K562 (cell line): Measurements from ENCODE around the gene CLSTN1. TPM values are rescaled to one million over a fixed set of nuclear protein-coding genes. Genes with fewer than 3 reads are reported as not detected.

Experiments used
- ATAC-seq: fragments of 200-7000 bp; cut with Tn5 transposase; 3 replicates; pipeline ENCODE4 v1.9.1; 2020; ENCODE audit warnings: moderate library complexity
- BruUV-seq: library from RNA; stranded (reverse); fragments of 400-500 nt; replicated peaks from 2 replicates; lab custom pipeline; 2021; lab: Mats Ljungman, UMichigan
- CTCF ChIA-PET: fragments of 300-600 bp; formaldehyde crosslinking; extraction: SDS; loops from one replicate; lab custom pipeline; 2021; ENCODE audit warnings: low intra/inter-chr PET ratio; lab: Yijun Ruan, JAX
- POLR2A ChIA-PET: fragments of 300-600, 350-650 bp; sonication (Branson Sonifier 250); formaldehyde crosslinking; extraction: SDS; loops from one replicate; lab custom pipeline; 2021; ENCODE audit warnings: antibody characterized with exemption, inconsistent platforms; lab: Yijun Ruan, JAX
- DNase-seq, 4 experiments: peaks; one replicate each; pipeline versions ENCODE4 v3.0.0 to v3.0.0-alpha.2; 2011 to 2018; ENCODE audit warnings: low spot score in 3 of 4, mixed read lengths in 3 of 4; ENCODE audit errors: extremely low read depth in 1 of 4
- FAIRE-seq: peaks from 2 replicates; lab custom pipeline; 2011; peaks lifted over from hg19 to GRCh38; lab: Jason Lieb, UNC
- H2AFZ ChIP-seq: 2 replicates; pipeline ENCODE4 v1.6.0; 2011; ENCODE audit warnings: low read depth, low read length, control low read depth, inconsistent platforms
- H3K27ac ChIP-seq: fragments of 200-600 bp; 3 replicates; pipeline ENCODE4 v1.8.0; 2011; ENCODE audit warnings: low read depth, mild to moderate bottlenecking, control low read depth, inconsistent platforms, low read length, moderate library complexity, mixed read lengths; ENCODE audit errors: extremely low read depth
- H3K27me3 ChIP-seq, 2 experiments: fragments of 300-600 bp in 1 of 2; 2 replicates in 1 of 2; 3 replicates in 1 of 2; pipeline versions ENCODE4 v1.6.0 to v1.8.0; 2011; ENCODE audit warnings: inconsistent platforms in 2 of 2, low read length in 2 of 2, mild to moderate bottlenecking in 1 of 2, mixed read lengths in 1 of 2, moderate library complexity in 1 of 2; ENCODE audit not compliant: control insufficient read depth in 2 of 2, insufficient read depth in 2 of 2
- H3K36me3 ChIP-seq: fragments of 300-600 bp; 3 replicates; pipeline ENCODE4 v1.8.0; 2011; ENCODE audit warnings: mild to moderate bottlenecking, low read length, inconsistent platforms; ENCODE audit not compliant: control insufficient read depth, insufficient read depth
- H3K4me1 ChIP-seq, 2 experiments: fragments of 200-600 bp in 1 of 2; replicated peaks in 1 of 2; 2 replicates in 1 of 2; 3 replicates in 1 of 2; pipeline versions ENCODE4 v1.5.1 to v1.8.0; 2011; ENCODE audit warnings: inconsistent platforms in 2 of 2, low read length in 2 of 2, mild to moderate bottlenecking in 1 of 2, mixed read lengths in 1 of 2, moderate library complexity in 1 of 2; ENCODE audit not compliant: control insufficient read depth in 2 of 2, insufficient read depth in 2 of 2
- H3K4me2 ChIP-seq: 2 replicates; pipeline ENCODE4 v1.6.1; 2011; ENCODE audit warnings: low read length, control low read depth, inconsistent platforms, mixed read lengths; ENCODE audit not compliant: insufficient read depth
- H3K4me3 ChIP-seq: fragments of 200-600 bp; sonication (generic), shearing (Covaris generic); 2 replicates; pipeline ENCODE4 v1.5.1; 2016; ENCODE audit warnings: control low read depth, inconsistent platforms
- H3K79me2 ChIP-seq: fragments of 200-600 bp; 3 replicates; pipeline ENCODE4 v1.8.0; 2011; ENCODE audit warnings: low read length, inconsistent platforms; ENCODE audit not compliant: control insufficient read depth, insufficient read depth
- H3K9ac ChIP-seq, 2 experiments: 2 replicates each; pipeline versions ENCODE4 v1.6.0 to v1.6.1; 2011; ENCODE audit warnings: low read depth in 2 of 2, low read length in 2 of 2, control low read depth in 1 of 2, inconsistent platforms in 1 of 2, mild to moderate bottlenecking in 1 of 2, mixed read lengths in 1 of 2; ENCODE audit not compliant: insufficient read depth in 1 of 2
- H3K9me1 ChIP-seq: one replicate; pipeline ENCODE4 v1.6.0; 2011; ENCODE audit warnings: inconsistent platforms, mild to moderate bottlenecking, low read length, moderate library complexity; ENCODE audit not compliant: control insufficient read depth, insufficient read depth
- H3K9me3 ChIP-seq: replicated peaks from 2 replicates; pipeline ENCODE4 v1.5.1; 2011; ENCODE audit warnings: low read depth, low read length, inconsistent platforms; ENCODE audit not compliant: control insufficient read depth, insufficient read depth
- H4K20me1 ChIP-seq: replicated peaks from 2 replicates; pipeline ENCODE4 v1.6.1; 2011; ENCODE audit warnings: low read length, inconsistent platforms, mixed read lengths; ENCODE audit not compliant: control insufficient read depth, insufficient read depth
- CHCHD3 ChIP-seq: fragments of 250-450 bp; sonication (Bioruptor Pico); IDR thresholded peaks from 2 replicates; pipeline ENCODE4 v2.1.2; 2022; ENCODE audit warnings: mild to moderate bottlenecking
- ELK3 ChIP-seq: fragments of 450-650 bp; formaldehyde crosslinking; IDR thresholded peaks from 2 replicates; pipeline ENCODE4 v1.4.0; 2020; ENCODE audit warnings: mild to moderate bottlenecking
- EP400 ChIP-seq: fragments of 450-650 bp; IDR thresholded peaks from 2 replicates; pipeline ENCODE4 v1.6.1; 2017; ENCODE audit warnings: antibody characterized with exemption, mild to moderate bottlenecking, moderate library complexity
- FOXA3 ChIP-seq, 2 experiments: fragments of 450-650 bp in 1 of 2; sonication (generic) in 1 of 2; formaldehyde crosslinking; IDR thresholded peaks in 1 of 2; conservative IDR thresholded peaks in 1 of 2; 2 replicates each; pipeline versions ENCODE4 v1.4.0 to v1.8.0; 2020 to 2022; ENCODE audit warnings: mild to moderate bottlenecking in 2 of 2, missing genetic modification reagents in 1 of 2
- ILF3 ChIP-seq: fragments of 450-650 bp; IDR thresholded peaks from 2 replicates; pipeline ENCODE4 v1.6.1; 2018; ENCODE audit warnings: antibody characterized with exemption, mild to moderate bottlenecking, moderate library complexity, borderline replicate concordance
- NCOA1 ChIP-seq: fragments of 450-650 bp; IDR thresholded peaks from 2 replicates; pipeline ENCODE4 v1.6.1; 2016; ENCODE audit warnings: low read depth
- RNF219 ChIP-seq: fragments of 250-450 bp; sonication (Bioruptor Pico); IDR thresholded peaks from 2 replicates; pipeline ENCODE4 v1.5.0; 2022; ENCODE audit warnings: mild to moderate bottlenecking
- SIX5 ChIP-seq, 2 experiments: IDR thresholded peaks; 2 replicates each; pipeline ENCODE4 v1.6.1; 2011; ENCODE audit warnings: low read length in 2 of 2, borderline replicate concordance in 1 of 2, low read depth in 1 of 2, mild to moderate bottlenecking in 1 of 2, moderate library complexity in 1 of 2; ENCODE audit not compliant: insufficient read depth in 1 of 2
- YBX1 ChIP-seq: fragments of 450-650 bp; IDR thresholded peaks from 2 replicates; pipeline ENCODE4 v1.7.1; 2016; ENCODE audit warnings: mild to moderate bottlenecking
- ZFP91 ChIP-seq: sonication (generic); formaldehyde crosslinking; IDR thresholded peaks from 2 replicates; pipeline ENCODE4 v1.8.0; 2022; ENCODE audit warnings: mild to moderate bottlenecking, missing genetic modification reagents
- ZNF212 ChIP-seq: fragments of 450-650 bp; formaldehyde crosslinking; IDR thresholded peaks from 2 replicates; pipeline ENCODE4 v1.4.0; 2020; ENCODE audit warnings: mild to moderate bottlenecking
- WGBS: fragments of 100-300 bp; shearing (Covaris generic); methylation state at CpG from one replicate; pipeline ENCODE4 v1.1.6; 2016; ENCODE audit warnings: low coverage, mixed read lengths; ENCODE audit not compliant: insufficient coverage; ENCODE audit errors: missing lambda C conversion rate; 5-methylcytosine and 5-hydroxymethylcytosine counted together
- in situ Hi-C: fragments of 300-500 bp; cut with MboI; formaldehyde crosslinking; loops from 4 replicates; pipeline ENCODE4 v1.15.0; 2018; ENCODE audit warnings: inconsistent platforms, mixed read lengths
- intact Hi-C: fragments of 100-400 bp; cut with micrococcal nuclease; formaldehyde crosslinking; loops from 2 replicates; pipeline ENCODE4 v1.14.2; 2022
- polyA plus RNA-seq, 8 experiments: library from polyadenylated mRNA; depleted of rRNA in 4 of 8; stranded (reverse) in 5 of 8; unstranded in 3 of 8; fragments of >200 nt; fragmentation: Nextera tagmentation in 2 of 8; fragmentation: Illumina TruSeq in 1 of 8; extraction: Ambion mirVana in 2 of 8; extraction: Trizol in 1 of 8; gene quantifications; 2 replicates each; pipeline versions ENCODE4 v1.2.1 to v1.2.3, GENCODE V29; 2011 to 2014; ENCODE audit warnings: inconsistent platforms in 1 of 8, missing spikeins in 1 of 8
- total RNA-seq, 7 experiments: library from RNA; depleted of rRNA in 6 of 7; stranded (reverse); fragments of >200 nt in 6 of 7; fragmentation: Illumina TruSeq in 2 of 7; extraction: Trizol in 2 of 7; gene quantifications; 2 replicates each; pipeline versions ENCODE4 v1.2.1 to v1.2.3, GENCODE V29; 2011 to 2021; ENCODE audit warnings: low replicate concordance in 1 of 7

CLSTN1 gene
- total and polyA plus RNA-seq, 9 of the 15 experiments (the other 6 are each of a cell fraction or from before 2014, with no cell fraction given): 1.1 to 32.5 (median 13.3) TPM

GRCh38 chr1:9782116-9782751, 41.5 kb downstream of the CLSTN1 start:
- Histone ChIP-seq H2AFZ (no peak overlapping the region), H3K9me1 (no peaks in the 10 kb centered on the region), H3K27ac (no peak overlapping the region), H3K79me2 (no peaks in the 10 kb centered on the region), H3K36me3 (no peaks in the 10 kb centered on the region), H3K9me3 (no peaks in the 10 kb centered on the region), H3K4me1 (no peaks in the 10 kb centered on the region), H3K27me3 (no peaks in the 10 kb centered on the region), H4K20me1 (peaks cover 7% of the 10 kb centered on the region; the same call in 1 of the 2 replicates), H3K9ac (no peak overlapping the region), H3K4me2 (no peak overlapping the region), H3K4me3 (no peak overlapping the region)
- DNase-seq: no peak
- POLR2A ChIA-PET: interaction anchor here (0.7 kb wide), 1 partner anchor 357 kb away, joined by 3 read pairs; no protein-coding TSS in a partner anchor
- TF ChIP-seq YBX1 (no peak), ELK3 (no peak), NCOA1 (no peak), ZNF212 (CRISPR knock-in tag) (no peak), EP400 (no peak), RNF219 (CRISPR knock-in tag) (no peak), FOXA3 (CRISPR knock-in tag; conservative IDR thresholded peaks at IDR 0.05 in 1 of 2, IDR thresholded peaks at IDR 0.05 in 1 of 2) (no peak), SIX5 (IDR thresholded peaks at IDR 0.05; ENCODE audit: borderline replicate concordance in 1 of 2, insufficient read depth in 1 of 2, low read depth in 1 of 2, low read length in 2 of 2) (no peak), CHCHD3 (no peak), ZFP91 (no peak), ILF3 (no peak)
- intact Hi-C loops (no loop called here), in situ Hi-C loops (no loop called here)
- no peak for FAIRE-seq
- CTCF ChIA-PET: interaction anchor here (1.3 kb wide), 1 partner anchor 85 kb away, joined by 4 read pairs; no protein-coding TSS in a partner anchor
- 57% methylated on average over 4 of the region's 4 CpGs for WGBS
- ATAC-seq: no peak
- BruUV-seq: no TSS peak
